NCI-H1048 (cell line): Measurements from ENCODE around the gene IDUA.
"Not testable (repeated sequence)": the region's sequence is repeated elsewhere in the genome, so short reads cannot be mapped to it uniquely, and the experiment has no call there.

Experiments used
- DNase-seq: peaks from one replicate; lab custom pipeline; 2025; lab: John Stamatoyannopoulos, UW

Gene IDUA

DNA sequence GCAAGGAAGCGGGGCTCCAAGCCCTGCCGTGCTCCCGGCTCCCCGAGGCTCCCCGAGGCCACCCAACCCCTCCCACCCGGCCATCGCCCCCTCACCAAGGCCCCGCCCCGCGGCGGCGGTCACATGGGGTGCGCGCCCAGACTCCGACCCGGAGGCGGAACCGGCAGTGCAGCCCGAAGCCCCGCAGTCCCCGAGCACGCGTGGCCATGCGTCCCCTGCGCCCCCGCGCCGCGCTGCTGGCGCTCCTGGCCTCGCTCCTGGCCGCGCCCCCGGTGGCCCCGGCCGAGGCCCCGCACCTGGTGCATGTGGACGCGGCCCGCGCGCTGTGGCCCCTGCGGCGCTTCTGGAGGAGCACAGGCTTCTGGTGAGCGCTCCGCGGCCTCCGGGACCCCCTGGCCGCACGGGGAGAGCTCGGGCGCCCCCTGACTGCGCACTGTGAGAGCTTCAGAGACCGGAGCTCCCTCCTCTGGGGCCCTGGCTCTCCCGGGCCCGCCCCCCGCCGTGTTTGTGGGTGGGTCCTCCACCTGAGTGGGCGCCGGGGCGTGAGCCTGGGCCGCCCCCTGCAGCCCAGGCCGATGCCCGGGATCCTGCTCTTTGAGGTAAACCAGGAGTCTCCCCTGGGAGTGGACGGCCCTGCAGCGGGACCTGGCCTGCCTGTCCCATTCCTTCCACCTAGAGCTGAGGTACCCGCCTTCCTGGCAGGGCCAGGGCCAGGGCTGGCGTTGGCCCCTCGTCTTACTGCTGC, at the start of gene IDUA:
Gene IDUA (plus strand): TSS at position 166 of the 745 bp plus-strand sequence. CDS start 41 bp downstream, at position 207.
- peak; percentile 25 for DNase-seq

DNA sequence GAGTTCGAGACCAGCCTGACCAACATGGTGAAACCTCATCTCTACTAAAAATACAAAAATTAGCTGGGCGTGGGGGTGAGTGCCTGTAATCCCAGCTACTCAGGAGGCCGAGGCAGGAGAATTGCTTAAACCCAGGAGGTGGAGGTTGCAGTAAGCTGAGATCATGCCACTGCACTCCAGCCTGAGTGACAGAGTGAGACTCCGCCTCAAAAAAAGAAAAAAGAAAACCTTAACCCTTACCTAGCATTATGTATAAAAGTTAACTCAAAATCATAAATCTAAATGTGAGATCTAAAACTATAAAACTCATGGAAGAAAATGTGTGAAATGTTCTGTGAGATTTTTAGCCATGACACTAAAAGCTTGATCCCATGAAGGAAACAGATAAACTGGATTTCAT, 47.3 kb upstream of the IDUA start:
- DNase-seq = not testable (repeated sequence)

DNA sequence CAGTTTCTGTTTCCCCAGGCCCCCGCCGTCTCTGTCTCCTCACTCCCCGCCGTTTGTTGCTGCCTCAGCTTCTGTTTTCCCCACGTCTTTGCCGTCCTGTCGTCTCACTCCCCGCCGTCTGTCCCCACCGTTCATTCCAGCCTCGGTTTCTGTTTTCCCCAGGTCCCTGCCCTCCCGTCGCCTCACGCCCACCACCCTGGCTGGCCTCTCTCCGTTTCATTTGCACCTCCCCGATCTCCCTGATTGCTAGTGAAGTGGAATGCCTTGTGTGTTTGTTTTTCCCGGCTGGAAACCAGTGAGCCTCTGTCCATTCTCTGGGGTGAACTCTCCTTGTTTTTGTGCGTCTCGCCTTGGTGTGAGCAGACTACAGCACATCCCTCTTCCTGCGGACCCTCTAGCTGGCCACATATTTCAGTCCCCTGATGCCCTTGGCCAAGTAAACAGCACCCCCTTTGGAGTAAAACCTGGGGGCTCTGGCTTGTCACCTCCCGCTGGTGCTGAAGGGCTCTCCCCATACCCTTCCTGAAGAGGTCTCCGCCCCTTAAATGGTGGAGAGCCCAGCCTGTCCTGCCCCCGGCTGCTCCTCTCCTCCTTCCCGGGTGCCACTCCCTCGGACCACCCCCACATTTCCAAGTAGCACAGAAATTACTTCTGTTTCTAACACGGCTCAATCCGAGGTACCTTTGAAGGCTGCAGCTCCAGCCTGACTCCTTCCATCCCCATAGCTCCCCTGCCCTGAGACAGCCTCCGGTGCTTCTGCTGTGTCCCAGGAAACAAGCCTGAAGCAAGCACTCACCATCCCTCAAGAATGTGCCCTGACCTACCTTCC, 41.4 kb upstream of the IDUA start:
- DNase-seq = no peak

DNA sequence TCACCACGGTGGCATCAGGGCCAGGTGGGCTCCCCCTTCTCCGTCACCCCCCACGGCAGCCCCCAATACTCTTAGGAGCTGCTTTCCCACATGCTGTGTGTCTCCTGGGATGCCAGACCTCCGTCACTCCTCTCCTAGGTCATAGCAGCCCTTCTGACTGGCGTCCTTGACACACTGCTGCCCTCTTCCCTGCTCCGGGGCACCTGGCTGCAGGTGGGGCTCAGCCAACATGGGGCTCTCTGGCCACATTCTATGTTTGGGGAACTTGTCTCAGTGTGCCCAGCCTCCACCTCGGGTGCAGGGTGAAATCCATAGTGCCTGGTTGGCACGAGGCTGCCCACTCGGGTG, 40.8 kb upstream of the IDUA start:
- DNase-seq = no peak

DNA sequence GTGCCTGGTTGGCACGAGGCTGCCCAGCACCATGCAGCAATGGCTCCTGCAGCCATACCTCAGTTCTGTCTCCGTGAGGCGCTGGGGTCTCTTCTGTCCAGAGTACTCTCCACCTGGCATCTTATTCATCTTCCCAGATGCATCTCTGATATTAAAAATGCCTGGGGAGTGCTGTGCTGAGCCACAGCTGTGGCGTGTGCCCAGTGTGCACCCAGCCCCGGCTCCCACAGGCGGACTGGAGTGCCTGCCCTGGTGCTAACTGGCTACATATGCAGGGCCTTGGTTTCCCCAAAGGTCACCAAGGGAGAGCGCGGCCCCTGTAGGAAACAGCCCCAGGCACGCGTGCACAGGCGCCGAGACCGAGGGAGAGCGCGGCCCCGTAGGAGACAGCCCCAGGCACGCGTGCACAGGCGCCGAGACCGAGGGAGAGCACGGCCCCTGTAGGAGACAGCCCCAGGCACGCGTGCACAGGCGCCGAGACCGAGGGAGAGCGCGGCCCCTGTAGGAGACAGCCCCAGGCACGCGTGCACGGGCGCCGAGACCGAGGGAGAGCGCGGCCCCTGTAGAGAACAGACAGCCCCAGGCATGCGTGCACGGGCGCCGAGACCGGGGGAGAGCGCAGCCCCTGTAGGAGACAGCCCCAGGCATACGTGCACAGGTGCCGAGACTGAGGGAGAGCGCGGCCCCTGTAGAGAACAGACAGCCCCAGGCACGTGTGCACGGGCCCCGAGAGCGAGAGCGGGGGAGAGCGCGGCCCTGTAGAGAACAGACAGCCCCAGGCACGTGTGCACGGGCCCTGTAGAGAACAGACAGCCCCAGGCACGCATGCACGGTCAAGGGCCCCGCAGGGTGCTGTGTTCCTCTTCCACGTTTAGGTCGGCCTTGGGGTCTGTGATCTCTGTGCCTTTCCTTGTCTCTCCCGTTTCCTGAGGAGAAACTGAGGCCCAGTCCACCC, 40.0 kb upstream of the IDUA start:
- no peak for DNase-seq

DNA sequence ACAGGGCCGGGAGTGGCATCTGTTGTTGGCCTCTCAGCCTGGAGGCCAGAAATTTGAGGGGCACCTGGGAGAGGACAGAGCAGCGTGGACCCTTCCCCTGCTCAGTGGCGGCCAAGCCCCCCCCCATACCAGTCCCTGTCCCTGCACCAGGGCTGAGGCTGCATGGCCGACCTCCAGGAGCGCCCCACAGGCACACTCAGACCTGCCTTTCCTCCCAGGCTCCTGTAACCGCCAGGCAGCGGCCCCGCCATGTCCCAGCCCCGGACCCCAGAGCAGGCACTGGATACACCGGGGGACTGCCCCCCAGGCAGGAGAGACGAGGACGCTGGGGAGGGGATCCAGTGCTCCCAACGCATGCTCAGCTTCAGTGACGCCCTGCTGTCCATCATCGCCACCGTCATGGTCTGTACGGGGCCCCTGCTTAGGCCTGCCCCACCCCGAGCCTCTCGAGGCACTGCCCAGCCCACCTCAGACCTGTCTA, 39.3 kb upstream of the IDUA start:
- DNase-seq = no peak

DNA sequence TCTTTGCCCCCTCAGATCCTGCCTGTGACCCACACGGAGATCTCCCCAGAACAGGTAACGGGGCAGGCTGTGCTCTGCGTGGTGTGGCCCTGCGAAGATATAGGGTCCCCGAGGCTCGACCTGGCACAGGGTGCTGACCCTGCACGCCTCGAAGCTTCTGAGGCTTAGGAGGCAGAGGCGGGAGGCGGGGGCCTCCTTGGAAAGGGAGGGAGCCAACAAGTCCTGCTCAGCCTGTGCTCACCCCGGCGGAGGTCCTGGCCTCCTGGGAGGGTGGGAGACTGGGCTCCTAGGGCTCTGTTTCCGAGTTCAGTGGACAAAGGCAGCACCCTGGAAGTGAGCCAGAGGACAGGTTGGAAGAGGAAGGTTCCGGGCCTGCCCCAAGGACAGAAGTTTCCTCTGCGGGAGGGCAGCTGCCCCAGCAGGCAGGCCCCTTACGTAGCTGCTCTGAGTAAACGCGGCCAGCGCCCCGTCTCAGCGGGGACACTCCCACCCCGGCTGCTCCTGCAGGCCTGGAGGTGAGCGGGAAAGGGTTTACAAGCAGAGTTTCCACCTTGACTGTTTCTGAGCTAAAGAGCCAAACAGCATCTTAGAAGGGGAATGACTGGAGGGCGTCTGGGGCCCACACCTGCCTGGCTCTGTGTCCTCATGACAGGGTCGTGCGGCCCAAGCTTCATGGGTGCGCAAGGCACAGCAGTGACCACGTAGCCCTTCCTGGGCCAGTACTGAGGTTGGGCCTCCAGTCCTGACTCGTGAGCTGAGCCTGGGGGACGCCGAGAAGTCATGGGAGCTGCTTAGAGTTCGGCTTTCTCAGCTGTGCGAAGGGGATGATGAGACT, 38.5 kb upstream of the IDUA start:
- no peak for DNase-seq

DNA sequence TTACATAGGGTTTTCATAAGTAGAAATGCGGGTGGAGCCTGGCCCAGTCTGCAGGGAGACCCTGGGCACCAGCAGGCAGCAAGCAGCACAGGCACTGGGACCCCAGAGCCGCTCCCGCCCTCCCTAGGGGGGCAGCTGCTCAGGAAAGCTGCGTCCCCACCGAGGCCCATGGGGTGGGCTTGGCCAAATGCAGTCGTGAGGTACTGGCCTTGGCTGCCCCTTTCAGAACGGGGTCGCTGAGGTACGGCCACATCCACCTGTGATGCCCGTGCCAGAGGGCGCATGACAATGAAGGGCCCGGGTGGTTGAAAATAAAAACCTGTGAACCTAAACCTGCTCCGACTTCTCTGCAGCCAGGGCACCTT, 37.9 kb upstream of the IDUA start:
- DNase-seq = no peak

DNA sequence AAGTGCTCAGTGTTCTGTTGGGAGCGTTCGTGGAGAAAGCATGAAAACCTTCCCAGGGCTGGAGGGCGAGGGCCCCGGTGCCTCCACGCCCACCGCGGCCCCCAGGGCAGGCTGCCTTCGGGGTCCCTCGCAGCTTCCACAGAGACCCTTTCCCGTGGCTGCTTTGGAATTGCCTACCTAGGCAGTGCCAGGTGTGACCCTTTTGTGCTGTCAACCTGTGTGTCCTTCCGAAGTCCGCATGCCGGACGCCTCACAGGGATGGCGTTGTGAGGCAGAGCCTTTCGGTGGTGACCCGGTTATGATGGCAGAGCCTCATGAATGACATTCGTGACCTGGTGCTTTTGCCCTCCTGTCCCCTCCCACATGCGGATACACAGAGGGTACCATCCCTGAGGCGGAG, 37.2 kb upstream of the IDUA start:
- DNase-seq = no peak

DNA sequence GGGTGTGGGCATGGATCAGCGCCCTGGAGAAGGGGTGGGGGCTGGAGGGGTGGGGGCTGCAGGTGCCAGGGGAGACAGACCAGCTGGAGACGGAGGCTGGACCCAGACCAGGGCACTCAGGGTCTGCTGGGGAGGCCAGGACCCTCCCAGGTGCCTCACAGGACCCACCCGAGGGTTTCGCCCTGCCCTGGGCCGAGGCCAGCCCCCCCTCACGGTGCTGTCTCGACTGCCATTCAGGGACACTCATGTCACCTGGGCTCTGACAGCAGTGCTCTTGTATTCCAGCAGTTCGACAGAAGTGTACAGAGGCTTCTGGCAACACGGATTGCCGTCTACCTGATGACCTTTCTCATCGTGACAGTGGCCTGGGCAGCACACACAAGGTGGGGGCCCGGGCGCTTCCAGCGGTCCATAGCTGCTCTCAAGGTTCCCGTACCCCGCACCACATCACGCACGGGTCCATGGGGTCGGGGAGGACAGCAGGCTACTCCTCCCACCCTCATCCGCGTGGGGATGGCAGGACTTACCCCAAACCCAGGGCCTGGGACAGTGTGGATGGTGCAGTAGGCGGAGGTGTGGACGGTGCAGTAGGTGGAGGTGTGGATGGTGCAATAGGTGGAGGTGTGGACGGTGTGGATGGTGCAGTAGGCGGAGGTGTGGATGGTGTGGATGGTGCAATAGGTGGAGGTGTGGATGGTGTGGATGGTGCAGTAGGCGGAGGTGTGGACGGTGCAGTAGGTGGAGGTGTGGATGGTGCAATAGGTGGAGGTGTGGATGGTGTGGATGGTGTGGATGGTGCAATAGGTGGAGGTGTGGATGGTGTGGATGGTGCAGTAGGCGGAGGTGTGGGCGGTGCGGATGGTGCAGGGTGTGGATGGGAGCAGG, 36.5 kb upstream of the IDUA start:
- DNase-seq = no peak

DNA sequence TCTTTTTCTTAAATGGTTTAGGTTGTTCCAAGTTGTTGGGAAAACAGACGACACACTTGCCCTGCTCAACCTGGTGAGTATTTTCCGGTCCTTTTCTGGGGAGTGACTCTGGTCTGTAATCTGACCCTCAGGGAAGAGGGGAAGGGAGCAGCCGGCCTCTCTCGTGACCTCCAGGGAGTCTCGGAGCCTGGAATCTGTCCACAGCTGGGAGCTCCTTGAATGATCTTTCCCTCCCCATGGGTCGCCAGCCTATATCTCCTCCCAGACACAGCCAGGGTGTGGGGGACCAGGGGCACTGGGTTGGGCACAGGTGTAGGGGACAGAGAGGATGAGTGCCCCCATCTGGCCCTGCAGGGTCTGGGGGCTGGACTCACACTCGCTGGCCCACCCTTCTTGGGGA, 35.7 kb upstream of the IDUA start:
- DNase-seq = no peak

DNA sequence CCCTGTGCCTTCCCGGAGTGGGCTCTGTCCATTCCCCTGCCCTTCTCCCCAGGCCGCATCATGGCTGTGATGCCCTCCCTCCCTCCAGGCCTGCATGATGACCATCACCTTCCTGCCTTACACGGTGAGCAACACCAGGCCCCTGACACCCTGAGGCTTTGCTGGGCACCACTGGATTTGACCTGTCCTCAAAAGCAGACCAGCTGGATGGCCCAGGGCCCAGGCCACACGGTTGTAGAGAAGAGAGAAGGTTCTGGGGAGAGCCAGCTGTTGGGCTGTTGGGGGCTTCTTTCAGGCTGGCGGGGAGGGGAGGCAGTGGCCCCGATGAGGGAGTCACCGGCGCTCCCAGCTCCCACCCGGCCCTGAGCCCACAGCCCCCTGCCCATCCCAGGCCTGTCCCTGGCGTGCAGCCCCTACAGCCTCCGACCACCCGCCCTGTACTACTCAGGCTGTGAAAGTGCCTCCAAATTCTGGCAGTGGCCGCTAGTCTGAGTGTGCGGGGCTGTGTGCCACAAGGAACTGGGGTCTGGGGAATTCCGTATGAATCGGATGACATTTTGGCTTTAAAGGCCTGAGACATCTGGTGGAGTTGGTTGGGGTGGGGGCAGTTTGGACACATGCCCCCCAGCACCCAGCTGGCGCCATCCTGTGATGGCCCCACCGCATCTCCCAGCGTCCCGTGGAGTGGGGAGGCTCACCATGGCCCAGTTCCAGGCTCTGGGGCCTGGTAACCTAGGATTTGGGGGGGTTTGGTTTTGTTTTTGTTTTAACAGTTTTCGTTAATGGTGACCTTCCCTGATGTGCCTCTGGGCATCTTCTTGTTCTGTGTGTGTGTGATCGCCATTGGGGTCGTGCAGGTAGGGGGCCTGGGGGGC, 35.0 kb upstream of the IDUA start:
- DNase-seq = no peak

DNA sequence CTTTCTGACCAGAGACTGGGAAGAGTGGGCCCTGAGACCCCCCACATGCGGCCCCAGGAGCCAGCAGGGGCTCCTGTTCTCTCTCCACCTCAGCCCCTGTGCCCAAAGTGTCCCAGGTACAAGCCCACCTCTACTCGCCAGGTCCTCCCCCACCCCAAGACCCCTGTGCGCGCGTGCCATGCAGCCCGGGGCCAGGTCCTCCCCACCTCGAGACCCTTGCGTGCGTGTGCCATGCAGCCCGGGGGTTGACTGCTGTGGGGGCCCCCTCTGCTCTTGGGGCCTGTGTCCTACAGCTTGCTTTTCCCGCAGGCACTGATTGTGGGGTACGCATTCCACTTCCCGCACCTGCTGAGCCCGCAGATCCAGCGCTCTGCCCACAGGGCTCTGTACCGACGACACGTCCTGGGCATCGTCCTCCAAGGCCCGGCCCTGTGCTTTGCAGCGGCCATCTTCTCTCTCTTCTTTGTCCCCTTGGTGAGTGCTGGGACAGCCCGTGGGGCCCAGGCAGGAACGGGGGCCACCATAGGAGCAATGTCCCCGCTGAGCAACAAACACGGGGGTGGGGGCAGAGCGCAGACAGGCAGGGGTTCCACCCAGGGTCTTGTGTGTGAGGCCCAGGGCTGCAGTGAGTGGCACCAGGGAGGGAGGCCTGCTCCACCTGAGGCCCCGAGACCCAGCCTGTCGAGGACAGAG, 33.8 kb upstream of the IDUA start:
- DNase-seq = no peak

DNA sequence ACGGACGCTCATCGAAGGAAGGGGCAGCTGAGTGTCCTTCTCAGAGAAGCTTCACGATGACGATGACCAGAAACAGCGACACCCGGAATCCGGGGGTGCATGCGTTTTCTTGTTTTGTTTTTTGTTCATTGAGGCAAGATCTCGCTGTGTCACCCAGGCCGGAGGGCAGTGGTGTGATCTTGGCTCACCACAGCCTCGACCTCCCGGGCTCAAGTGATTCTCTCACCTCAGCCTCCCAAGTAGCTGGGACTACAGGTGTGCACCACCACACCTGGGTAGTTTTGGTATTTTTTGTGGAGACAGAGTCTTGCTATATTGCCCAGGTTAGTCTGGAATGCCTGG, 33.3 kb upstream of the IDUA start:
- DNase-seq = no peak

DNA sequence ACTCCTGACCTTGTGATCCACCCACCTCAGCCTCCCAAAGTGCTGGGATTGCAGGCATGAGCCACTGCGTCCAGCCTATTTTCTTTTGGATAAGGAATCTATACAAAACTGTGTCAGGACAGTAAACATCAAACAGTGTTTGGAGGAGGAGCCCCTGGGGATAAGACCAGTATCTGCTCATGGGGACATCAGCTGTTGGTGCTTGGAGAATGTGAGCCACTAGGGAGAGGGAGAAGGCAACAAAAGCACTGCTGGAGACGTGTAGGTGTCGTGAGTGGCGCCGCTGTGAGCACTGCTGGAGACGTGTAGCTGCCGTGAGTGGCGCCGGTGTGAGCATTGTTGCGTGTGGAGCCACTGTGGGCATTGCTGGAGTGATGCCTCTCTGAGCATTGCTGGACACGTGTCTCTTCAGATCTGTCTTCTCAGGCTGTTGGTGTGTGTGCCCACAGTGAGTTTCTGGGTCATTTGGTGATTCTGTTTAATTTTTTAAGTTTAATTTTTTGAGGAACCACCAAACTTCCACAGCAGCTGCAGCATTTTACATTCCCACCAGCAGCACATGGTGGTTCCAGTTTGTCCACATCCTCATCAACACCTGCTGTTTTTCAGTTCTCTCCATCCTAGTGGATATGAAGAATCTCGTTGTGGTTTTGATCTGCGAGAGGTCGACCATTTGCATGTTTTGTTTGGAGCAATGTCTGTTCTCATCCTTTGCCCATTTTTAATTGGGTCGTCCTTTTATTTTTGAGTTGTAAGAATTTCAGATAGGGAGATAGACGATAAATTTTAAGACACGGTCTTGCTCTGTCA, 32.4 kb upstream of the IDUA start:
- DNase-seq = no peak

DNA sequence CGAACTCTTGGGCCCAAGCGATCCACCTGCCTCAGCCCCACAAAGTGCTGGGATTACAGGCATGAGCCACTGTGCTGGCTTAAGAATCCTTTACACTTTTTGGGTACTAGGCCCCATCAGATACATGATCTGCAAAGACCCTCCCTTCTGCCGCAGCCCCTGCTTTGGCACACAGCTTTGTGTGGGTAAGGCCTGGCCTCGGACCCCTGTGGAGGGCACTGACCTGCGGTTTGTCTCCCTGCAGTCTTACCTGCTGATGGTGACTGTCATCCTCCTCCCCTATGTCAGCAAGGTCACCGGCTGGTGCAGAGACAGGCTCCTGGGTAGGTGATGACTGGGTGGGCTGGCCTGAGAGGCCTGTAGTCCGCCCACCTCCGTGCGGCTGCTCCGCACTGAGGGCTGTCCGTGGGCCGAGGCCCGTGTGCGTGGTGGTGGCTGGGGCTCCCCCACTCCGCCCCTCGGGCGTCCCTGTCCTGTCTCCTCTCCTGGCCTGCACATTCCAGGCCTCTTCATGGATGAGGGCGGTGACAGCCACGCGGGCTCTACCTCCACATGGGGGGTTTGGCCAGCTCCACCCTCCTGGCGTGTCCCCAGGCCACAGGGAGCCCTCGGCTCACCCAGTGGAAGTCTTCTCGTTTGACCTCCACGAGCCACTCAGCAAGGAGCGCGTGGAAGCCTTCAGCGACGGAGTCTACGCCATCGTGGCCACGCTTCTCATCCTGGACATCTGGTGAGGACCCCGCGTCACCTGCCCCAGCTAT, 31.5 kb upstream of the IDUA start:
- no peak for DNase-seq

DNA sequence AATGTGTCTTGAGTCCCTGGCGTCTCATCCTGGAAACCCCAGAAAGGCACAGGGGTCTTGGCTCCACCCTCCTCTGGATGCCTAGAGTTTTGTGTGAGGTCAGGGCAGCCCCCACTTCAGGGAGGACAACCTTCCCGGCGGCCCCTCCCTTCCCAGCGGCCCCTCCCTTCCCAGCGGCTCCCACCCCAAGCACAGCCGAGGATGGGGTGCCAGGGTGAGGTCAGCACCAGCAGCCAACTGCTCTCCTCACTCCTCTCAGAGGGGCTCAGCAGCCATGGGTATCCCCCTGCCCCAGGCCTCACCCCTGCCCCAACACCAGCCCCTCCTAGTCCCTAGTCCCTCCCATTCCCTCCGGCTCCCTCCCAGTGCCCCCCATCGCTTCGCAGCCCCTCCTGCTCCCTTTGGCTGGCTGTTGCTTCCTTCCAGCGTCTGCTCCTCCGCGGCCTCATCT, 30.9 kb upstream of the IDUA start:
- DNase-seq = no peak
